Liver (tissue), 9 donors: ENCODE results near the gene ALCAM. TPM values are rescaled to one million over a fixed set of nuclear protein-coding genes. Genes with fewer than 3 reads are reported as not detected.

Source experiments
- DNase-seq: peaks from one replicate; pipeline ENCODE4 v3.0.0-alpha.2; 2017; ENCODE audit warnings: low spot score
- H3K27ac ChIP-seq, 2 donors: one replicate each; pipeline ENCODE4 v1.7.0; 2013; ENCODE audit warnings: inconsistent platforms in 2 of 2, low read length in 2 of 2, control low read depth in 1 of 2, low read depth in 1 of 2, mild to moderate bottlenecking in 1 of 2
- H3K27me3 ChIP-seq, 4 donors: one replicate each; pipeline versions ENCODE4 v1.6.1 to v1.7.0; 2013; ENCODE audit warnings: low read length in 3 of 4, inconsistent platforms in 1 of 4, mild to moderate bottlenecking in 1 of 4, moderate library complexity in 1 of 4; ENCODE audit not compliant: control insufficient read depth in 4 of 4, insufficient read depth in 4 of 4
- H3K36me3 ChIP-seq, 4 donors: one replicate each; pipeline versions ENCODE4 v1.6.1 to v1.7.0; 2013; ENCODE audit warnings: low read length in 3 of 4, mild to moderate bottlenecking in 3 of 4, low read depth in 1 of 4, moderate library complexity in 1 of 4; ENCODE audit not compliant: control insufficient read depth in 4 of 4, insufficient read depth in 3 of 4
- H3K4me1 ChIP-seq, 4 donors: one replicate each; pipeline versions ENCODE4 v1.6.1 to v1.7.0; 2013; ENCODE audit warnings: low read length in 3 of 4, mild to moderate bottlenecking in 3 of 4, moderate library complexity in 1 of 4; ENCODE audit not compliant: control insufficient read depth in 4 of 4, insufficient read depth in 4 of 4
- H3K4me3 ChIP-seq, 3 donors: one replicate each; pipeline versions ENCODE4 v1.6.1 to v1.7.0; 2013; ENCODE audit warnings: low read length in 3 of 3, control low read depth in 1 of 3, low read depth in 1 of 3, mild to moderate bottlenecking in 1 of 3
- H3K9ac ChIP-seq, 2 donors: one replicate each; pipeline ENCODE4 v1.7.0; 2013; ENCODE audit warnings: low read length in 2 of 2, mild to moderate bottlenecking in 2 of 2, moderate library complexity in 2 of 2, control low read depth in 1 of 2, low read depth in 1 of 2
- H3K9me3 ChIP-seq, 4 donors: one replicate each; pipeline versions ENCODE4 v1.6.1 to v1.7.0; 2013; ENCODE audit warnings: low read length in 3 of 4; ENCODE audit not compliant: control insufficient read depth in 4 of 4
- EGR1 ChIP-seq, 2 donors: IDR thresholded peaks; 2 replicates each; pipeline ENCODE4 v1.6.1; 2016 to 2018; ENCODE audit warnings: antibody characterized with exemption in 2 of 2, low read depth in 2 of 2
- FOXA1 ChIP-seq: IDR thresholded peaks from 2 replicates; pipeline ENCODE4 v1.6.1; 2016; ENCODE audit warnings: antibody characterized with exemption
- FOXA2 ChIP-seq: IDR thresholded peaks from 2 replicates; pipeline ENCODE4 v1.6.1; 2016; ENCODE audit warnings: antibody characterized with exemption
- GABPA ChIP-seq, 2 donors: IDR thresholded peaks in 1 of 2; conservative IDR thresholded peaks in 1 of 2; 2 replicates each; pipeline ENCODE4 v1.6.1; 2016; ENCODE audit warnings: antibody characterized with exemption in 2 of 2, mild to moderate bottlenecking in 1 of 2, moderate library complexity in 1 of 2
- HNF4A ChIP-seq, 2 donors: conservative IDR thresholded peaks; 2 replicates each; pipeline ENCODE4 v1.6.1; 2016; ENCODE audit warnings: antibody characterized with exemption in 2 of 2, mild to moderate bottlenecking in 2 of 2
- HNF4G ChIP-seq: IDR thresholded peaks from 2 replicates; pipeline ENCODE4 v1.6.1; 2016; ENCODE audit warnings: antibody characterized with exemption
- JUND ChIP-seq, 2 donors: IDR thresholded peaks; 2 replicates each; pipeline ENCODE4 v1.6.1; 2016; ENCODE audit warnings: antibody characterized with exemption in 2 of 2
- MAX ChIP-seq: IDR thresholded peaks from 2 replicates; pipeline ENCODE4 v1.6.1; 2016; ENCODE audit warnings: antibody characterized with exemption
- NR2F2 ChIP-seq: IDR thresholded peaks from 2 replicates; pipeline ENCODE4 v1.6.1; 2016; ENCODE audit warnings: antibody characterized with exemption
- RAD21 ChIP-seq, 2 donors: IDR thresholded peaks; 2 replicates each; pipeline ENCODE4 v1.6.1; 2016; ENCODE audit warnings: antibody characterized with exemption in 2 of 2, mild to moderate bottlenecking in 2 of 2
- REST ChIP-seq: IDR thresholded peaks from 2 replicates; pipeline ENCODE4 v1.6.1; 2016; ENCODE audit warnings: antibody characterized with exemption, mild to moderate bottlenecking
- RXRA ChIP-seq, 2 donors: IDR thresholded peaks; 2 replicates each; pipeline ENCODE4 v1.6.1; 2017 to 2018; ENCODE audit warnings: antibody characterized with exemption in 2 of 2, mild to moderate bottlenecking in 1 of 2
- SP1 ChIP-seq: IDR thresholded peaks from 2 replicates; pipeline ENCODE4 v1.6.1; 2018; ENCODE audit warnings: antibody characterized with exemption, mild to moderate bottlenecking
- TAF1 ChIP-seq: conservative IDR thresholded peaks from 2 replicates; pipeline ENCODE4 v1.6.1; 2016; ENCODE audit warnings: antibody characterized with exemption, mild to moderate bottlenecking
- YY1 ChIP-seq: IDR thresholded peaks from 2 replicates; pipeline ENCODE4 v1.6.1; 2016; ENCODE audit warnings: antibody characterized with exemption, mild to moderate bottlenecking
- ZBTB33 ChIP-seq: IDR thresholded peaks from 2 replicates; pipeline ENCODE4 v1.6.1; 2016; ENCODE audit warnings: antibody characterized with exemption
- WGBS: extraction: QIAGEN DNeasy Blood & Tissue Kit; methylation state at CpG from one replicate; pipeline ENCODE4 v1.1.7; 2013; 5-methylcytosine and 5-hydroxymethylcytosine counted together
- polyA plus RNA-seq, 2 donors: library from polyadenylated mRNA; stranded (reverse) in 1 of 2; unstranded in 1 of 2; fragments of 200-250 nt in 1 of 2; fragments of >200 nt in 1 of 2; fragmentation: Nextera tagmentation in 1 of 2; extraction: Ambion mirVana in 1 of 2; gene quantifications; one replicate each; pipeline versions ENCODE4 v1.2.1 to v1.2.3, GENCODE V29; 2013 to 2015
- total RNA-seq, 2 donors: library from RNA; depleted of rRNA; stranded (reverse); fragments of >200 nt; gene quantifications; one replicate each; pipeline ENCODE4 v1.2.3, GENCODE V29; 2014
- TF ChIP-seq, protein P1 (sequence below): IDR thresholded peaks from 2 replicates; pipeline ENCODE4 v1.6.1; 2016; ENCODE audit warnings: antibody characterized with exemption
- TF ChIP-seq, protein P2 (sequence below): fragments of 150-350 bp; IDR thresholded peaks from 2 replicates; pipeline ENCODE4 v1.5.1; 2017; ENCODE audit warnings: improper control_type of control experiment, low read depth, low read length; ENCODE audit not compliant: missing input control
- donor health status: healthy.
- donor health status: healthy.
- donor health status: healthy.
- donor health status: healthy.
- donor health status: healthy.

ALCAM gene
- total and polyA plus RNA-seq, 4 donors: 14.2 to 62.0 (median 32.3) TPM

- Histone ChIP-seq H3K27ac (no peak overlapping the region), H3K9ac (no peak overlapping the region), H3K27me3 (no peaks in the 10 kb centered on the region), H3K9me3 (no peaks in the 10 kb centered on the region), H3K36me3 (no peaks in the 10 kb centered on the region), H3K4me1 (peaks cover 0 to 13% (median 5%) of the 10 kb centered on the region in 4 donors), H3K4me3 (no peak overlapping the region)
- TF ChIP-seq SP1 (no peak), RAD21 (IDR thresholded peaks at IDR 0.05) (no peak), EGR1 (IDR thresholded peaks at IDR 0.05; ENCODE audit: low read depth in 2 of 2) (no peak), GABPA (IDR thresholded peaks at IDR 0.05 in 1 of 2, conservative IDR thresholded peaks at IDR 0.05 in 1 of 2) (no peak), ZBTB33 (no peak), NR2F2 (no peak), MAX (no peak), FOXA2 (no peak), JUND (IDR thresholded peaks at IDR 0.05) (no peak)
- TF ChIP-seq, protein P1, sequence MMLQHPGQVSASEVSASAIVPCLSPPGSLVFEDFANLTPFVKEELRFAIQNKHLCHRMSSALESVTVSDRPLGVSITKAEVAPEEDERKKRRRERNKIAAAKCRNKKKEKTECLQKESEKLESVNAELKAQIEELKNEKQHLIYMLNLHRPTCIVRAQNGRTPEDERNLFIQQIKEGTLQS: no peak
- TF ChIP-seq, protein P2, sequence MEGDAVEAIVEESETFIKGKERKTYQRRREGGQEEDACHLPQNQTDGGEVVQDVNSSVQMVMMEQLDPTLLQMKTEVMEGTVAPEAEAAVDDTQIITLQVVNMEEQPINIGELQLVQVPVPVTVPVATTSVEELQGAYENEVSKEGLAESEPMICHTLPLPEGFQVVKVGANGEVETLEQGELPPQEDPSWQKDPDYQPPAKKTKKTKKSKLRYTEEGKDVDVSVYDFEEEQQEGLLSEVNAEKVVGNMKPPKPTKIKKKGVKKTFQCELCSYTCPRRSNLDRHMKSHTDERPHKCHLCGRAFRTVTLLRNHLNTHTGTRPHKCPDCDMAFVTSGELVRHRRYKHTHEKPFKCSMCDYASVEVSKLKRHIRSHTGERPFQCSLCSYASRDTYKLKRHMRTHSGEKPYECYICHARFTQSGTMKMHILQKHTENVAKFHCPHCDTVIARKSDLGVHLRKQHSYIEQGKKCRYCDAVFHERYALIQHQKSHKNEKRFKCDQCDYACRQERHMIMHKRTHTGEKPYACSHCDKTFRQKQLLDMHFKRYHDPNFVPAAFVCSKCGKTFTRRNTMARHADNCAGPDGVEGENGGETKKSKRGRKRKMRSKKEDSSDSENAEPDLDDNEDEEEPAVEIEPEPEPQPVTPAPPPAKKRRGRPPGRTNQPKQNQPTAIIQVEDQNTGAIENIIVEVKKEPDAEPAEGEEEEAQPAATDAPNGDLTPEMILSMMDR: no peak
- no peak for DNase-seq
These were observed 19.3 kb downstream of the ALCAM start for GRCh38 chr3:105385819-105386508.

DNA sequence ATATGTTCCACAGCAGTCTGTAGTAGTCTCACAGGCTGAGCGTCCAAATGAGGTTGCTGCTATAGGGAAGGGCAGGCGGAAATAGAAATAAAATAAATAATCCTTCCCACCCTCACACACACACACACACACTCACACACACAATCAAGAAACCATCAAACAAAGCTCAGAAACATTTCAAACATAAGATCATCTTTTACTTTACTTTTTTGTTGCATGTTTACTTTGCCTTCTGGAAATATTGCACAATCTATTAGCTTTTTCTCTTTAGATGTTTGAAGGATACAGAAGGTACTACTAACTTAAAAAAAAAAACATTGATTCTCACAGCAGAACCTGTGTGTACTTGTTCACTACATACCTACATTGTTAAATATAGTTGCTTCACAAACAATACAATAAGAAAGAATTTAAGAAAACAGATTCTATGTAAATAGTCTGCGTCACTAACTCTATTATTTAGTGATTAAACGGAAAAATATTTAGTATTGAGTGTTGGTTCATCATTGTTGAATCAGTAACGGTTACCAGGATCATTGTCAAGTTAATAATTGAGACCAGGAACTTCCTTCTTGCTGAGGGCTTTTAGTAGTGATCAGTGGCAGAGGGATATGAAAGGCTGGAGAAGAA is 20.5 kb downstream of the ALCAM start:
- H3K9ac ChIP-seq: no peak overlapping the region
- no peak for DNase-seq
- 37% methylated on average over 5 of the region's 5 CpGs for WGBS
- H3K27me3 ChIP-seq: no peaks in the 10 kb centered on the region
- H3K36me3 ChIP-seq: no peaks in the 10 kb centered on the region
- no peak overlapping the region for H3K4me3 ChIP-seq
- peaks cover 0 to 13% (median 5%) of the 10 kb centered on the region in 4 donors for H3K4me1 ChIP-seq
- H3K9me3 ChIP-seq: no peaks in the 10 kb centered on the region
- peak overlapping the region in 1 of 2 donors; percentile 28 for H3K27ac ChIP-seq
- peak; percentile 36 for TF ChIP-seq YY1
- TF ChIP-seq EGR1 (IDR thresholded peaks at IDR 0.05; ENCODE audit: low read depth in 2 of 2): peak in 1 of 2 donors; percentile 40
- TF ChIP-seq, protein P1: no peak
- TF ChIP-seq GABPA (IDR thresholded peaks at IDR 0.05 in 1 of 2, conservative IDR thresholded peaks at IDR 0.05 in 1 of 2): peak in 1 of 2 donors; percentile 6
- TF ChIP-seq, protein P2: no peak
- TF ChIP-seq RAD21 (IDR thresholded peaks at IDR 0.05): peak in 1 of 2 donors; percentile 16
- TF ChIP-seq SP1: peak; percentile 36
- no peak for TF ChIP-seq TAF1
- peak; percentile 46 for TF ChIP-seq FOXA1
- peak; percentile 30 to 51 for TF ChIP-seq HNF4A (conservative IDR thresholded peaks at IDR 0.05)
- no peak for TF ChIP-seq HNF4G
- TF ChIP-seq JUND (IDR thresholded peaks at IDR 0.05): peak; percentile 39 to 60
- peak; percentile 50 for TF ChIP-seq MAX
- TF ChIP-seq FOXA2: peak; percentile 91
- peak; percentile 44 to 64 for TF ChIP-seq RXRA (IDR thresholded peaks at IDR 0.05)
- TF ChIP-seq REST: no peak
